GM12872 (cell line): ENCODE measurements around the gene MYRF.

Experiments used
- TF ChIP-seq, protein P1 (sequence below): IDR thresholded peaks from 3 replicates; pipeline ENCODE4 v1.5.1; 2011; ENCODE audit warnings: low read depth, mild to moderate bottlenecking, low read length, moderate library complexity; ENCODE audit not compliant: insufficient read depth

MYRF gene

DNA sequence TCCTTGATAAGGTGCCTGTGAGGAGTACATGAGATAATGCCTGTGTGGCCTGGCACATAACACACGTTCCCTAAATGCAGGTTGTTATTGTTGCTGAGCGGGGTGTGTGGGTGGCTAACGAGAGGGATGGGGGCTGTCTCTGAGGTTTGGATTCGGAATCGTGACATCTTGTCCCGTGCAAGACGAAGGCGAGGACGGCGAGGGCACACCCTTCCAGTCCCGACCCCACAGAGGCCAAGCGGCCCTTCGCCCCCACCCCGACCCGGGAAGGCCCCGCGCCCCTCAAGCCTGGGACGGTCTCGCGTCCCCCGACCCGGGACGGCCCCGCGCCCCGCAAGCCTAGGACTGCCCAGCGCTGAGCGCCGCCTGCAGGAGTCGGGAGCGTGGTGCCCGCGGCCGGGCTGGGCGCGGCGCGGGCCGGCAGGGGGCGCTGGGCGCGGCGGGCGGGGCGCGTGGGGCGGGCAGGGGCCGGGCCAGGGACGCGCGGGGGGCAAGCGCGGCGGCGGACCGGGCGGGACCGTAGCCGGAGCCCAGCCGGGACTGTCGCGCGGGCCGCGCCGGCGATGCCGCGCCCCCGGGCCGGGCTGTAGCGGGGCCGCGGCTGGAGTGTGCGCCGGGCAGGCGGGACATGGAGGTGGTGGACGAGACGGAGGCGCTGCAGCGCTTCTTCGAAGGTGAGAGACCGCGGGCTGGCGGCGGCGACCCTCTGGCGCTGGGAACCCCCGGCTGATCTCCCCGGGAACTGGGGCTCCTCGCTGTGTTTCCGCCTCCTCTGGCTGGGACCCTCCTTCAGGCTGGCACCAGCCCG lies at the start of gene MYRF:
MYRF (plus strand) TSS at position 520 of the 808 bp plus-strand sequence; CDS start at position 629, 109 bp downstream.
- TF ChIP-seq, protein P1, sequence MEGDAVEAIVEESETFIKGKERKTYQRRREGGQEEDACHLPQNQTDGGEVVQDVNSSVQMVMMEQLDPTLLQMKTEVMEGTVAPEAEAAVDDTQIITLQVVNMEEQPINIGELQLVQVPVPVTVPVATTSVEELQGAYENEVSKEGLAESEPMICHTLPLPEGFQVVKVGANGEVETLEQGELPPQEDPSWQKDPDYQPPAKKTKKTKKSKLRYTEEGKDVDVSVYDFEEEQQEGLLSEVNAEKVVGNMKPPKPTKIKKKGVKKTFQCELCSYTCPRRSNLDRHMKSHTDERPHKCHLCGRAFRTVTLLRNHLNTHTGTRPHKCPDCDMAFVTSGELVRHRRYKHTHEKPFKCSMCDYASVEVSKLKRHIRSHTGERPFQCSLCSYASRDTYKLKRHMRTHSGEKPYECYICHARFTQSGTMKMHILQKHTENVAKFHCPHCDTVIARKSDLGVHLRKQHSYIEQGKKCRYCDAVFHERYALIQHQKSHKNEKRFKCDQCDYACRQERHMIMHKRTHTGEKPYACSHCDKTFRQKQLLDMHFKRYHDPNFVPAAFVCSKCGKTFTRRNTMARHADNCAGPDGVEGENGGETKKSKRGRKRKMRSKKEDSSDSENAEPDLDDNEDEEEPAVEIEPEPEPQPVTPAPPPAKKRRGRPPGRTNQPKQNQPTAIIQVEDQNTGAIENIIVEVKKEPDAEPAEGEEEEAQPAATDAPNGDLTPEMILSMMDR, result peak; percentile 60; the same call in 1 of the 3 replicates

DNA sequence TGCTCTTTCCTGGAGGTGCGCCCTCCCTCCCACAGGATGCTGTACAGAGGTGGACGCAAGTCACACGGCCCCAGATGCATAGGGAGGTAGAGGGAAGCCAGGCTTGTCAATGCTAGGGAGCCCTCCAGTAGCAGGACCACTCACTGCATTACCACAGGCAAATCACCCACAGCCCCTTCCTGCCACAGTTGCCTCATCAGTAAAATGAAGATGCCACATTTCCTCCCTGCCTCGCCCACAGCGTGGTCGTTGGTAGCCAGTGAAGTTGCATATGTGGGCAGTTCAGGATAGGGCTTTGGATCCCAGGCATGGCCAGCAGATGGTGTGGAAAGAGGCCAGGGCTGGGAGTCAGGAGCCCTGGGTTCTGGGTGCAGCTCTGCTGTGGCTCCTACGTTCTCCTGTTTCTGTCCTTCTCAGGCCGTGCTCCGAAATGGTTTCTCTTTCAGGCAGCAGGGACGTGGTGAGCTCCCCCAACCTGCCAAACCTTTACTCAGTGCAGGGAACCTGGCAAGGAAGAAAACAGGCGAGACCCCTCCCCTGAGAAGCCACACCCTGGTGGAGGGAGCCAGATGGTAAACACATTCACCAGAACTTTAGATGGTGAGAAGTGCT lies 49.6 kb upstream of the MYRF start:
- TF ChIP-seq, protein P1, result no peak

DNA sequence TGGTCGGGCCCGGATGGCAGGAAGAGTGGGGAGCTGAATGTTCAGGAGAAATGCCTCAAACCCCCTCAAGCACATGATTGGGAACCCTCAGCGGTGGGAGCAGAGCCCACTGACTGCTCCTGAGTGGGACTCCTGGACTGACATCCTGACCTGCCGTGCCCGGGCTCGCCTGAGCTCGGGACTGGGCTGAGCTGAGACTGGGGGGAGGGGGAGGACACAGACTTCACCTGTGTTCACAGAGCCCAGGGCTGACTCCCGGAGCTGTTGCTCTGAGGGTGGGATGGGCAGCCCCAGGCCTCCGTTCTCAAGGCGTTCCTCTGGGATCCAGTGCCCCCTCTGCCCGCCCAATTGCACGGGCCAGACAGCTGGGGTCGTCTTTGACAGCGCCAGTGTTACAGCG lies 47.6 kb upstream of the MYRF start:
- TF ChIP-seq, protein P1, result no peak

DNA sequence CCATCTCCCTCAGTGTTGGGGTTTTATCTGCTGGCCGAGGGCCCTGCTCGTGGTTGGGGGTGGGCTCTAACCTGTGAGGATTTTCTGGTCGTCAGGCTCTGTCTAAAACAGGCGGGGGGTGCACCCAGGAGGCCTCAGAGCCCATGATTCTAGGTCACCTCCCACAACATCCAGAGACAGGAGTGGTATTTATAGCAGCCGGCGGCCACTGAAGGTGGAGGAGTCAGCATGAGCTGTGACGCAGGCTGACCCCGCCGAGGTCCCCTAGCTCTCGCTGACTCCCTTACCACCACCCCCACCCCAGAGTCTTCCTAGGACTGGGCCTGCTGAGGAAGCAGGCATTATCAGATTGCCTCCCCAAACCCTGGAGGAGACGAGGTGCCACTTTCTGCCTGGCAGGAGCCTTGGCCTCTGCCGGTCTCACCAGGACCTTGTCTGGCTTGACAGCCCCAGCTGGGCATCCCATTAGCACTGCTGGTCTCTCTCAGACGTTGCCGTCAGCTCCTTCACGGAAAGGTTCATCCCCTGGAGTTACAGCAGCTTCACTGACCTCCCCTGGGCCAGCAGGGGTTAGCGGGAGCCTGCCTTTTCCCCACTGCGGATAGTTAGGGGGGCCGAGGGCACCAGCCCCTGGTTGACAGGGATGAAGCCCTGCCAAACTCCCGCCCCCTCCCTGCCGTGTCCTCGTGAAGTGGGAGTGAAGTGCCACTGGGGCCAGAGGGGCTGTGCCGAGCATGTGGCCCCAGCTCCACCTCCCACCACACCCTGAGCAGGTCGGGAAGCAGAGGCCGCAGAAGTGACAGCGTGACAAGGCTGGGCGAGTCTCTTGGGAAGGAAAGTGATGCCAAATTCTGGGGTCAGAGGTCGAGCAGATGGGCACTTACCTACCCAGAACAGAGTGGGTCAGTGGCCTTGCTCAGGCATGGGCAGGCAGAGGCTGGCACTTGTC lies 45.7 kb upstream of the MYRF start:
- TF ChIP-seq, protein P1, result no peak

DNA sequence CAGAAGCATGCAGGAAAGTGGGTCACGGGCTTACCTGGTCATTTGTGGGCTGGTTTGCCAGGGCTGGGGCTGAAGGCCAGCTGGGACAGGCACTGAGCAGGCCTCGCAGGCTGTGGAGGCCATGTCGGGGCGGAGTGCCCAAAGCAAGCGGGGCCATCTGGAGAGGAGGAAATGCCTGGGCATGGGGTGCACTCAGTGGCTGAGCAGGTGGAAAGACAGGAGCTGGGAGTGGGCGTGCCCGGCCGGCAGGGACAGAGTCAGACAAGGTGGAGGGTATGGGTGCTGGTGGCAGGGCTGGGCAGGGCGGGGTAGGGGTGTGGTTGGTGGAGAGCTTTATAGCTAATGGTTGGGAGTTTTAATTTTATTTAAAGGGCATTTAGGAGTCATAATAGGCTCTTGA lies 44.9 kb upstream of the MYRF start:
- TF ChIP-seq, protein P1, result no peak

DNA sequence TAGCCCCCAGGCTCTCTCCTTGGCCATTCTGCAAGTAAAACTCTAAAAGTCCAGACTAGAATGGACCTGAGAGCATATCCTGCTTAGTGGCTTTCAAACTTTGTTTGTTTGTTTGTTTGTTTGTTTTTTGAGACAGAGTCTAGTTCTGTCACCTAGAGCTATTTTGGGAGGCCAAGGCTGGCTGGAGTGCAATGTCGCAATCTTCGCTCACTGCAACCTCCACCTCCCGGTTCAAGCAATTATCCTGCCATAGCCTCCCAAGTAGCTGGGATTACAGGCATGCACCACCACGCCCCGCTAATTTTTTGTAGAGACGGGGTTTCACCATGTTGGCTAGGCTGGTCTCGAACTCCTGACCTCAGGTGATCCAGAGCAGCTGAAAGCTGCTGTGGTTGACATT lies 43.3 kb upstream of the MYRF start:
- TF ChIP-seq, protein P1, result no peak

DNA sequence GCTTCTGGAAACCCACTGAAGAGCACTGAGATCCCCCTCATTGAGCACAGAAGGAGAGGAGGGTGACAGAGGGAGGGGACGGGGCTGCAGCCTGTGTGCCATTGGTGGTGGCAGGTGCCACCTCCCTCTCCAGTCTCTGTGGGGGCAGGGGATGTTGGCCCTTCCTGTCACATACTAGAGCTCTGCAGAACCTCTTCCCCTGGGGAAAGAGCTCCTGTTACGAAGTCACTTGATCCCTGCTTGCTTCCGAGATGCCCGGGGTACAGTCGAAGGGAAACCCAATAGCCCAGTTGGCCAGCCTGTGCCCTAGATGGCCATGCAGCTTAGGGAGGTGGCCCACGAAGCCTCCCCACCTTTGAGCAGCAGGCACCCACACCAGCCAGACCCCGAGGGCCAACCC lies 42.9 kb upstream of the MYRF start:
- TF ChIP-seq, protein P1, result no peak
